PC-3 (cell line): ENCODE measurements around the gene DVL1.

ENCODE experiments used
- EZH2 ChIP-seq: fragments of 300-600 bp; sonication (generic); IDR thresholded peaks from one replicate; pipeline ENCODE4 v1.6.1; 2017; ENCODE audit warnings: antibody characterized with exemption, mild to moderate bottlenecking, low read length; ENCODE audit not compliant: unreplicated experiment
- EZH2phosphoT487 ChIP-seq: fragments of 300-600 bp; sonication (generic); IDR thresholded peaks from 2 replicates; pipeline ENCODE4 v1.6.1; 2018; ENCODE audit warnings: mild to moderate bottlenecking, antibody characterized with exemption, low read length, borderline replicate concordance
- TF ChIP-seq, protein P1 (sequence below): fragments of 300-600 bp; sonication (generic); conservative IDR thresholded peaks from 2 replicates; pipeline ENCODE4 v1.5.1; 2017; ENCODE audit warnings: antibody characterized with exemption, low read depth, mild to moderate bottlenecking, low read length

DNA sequence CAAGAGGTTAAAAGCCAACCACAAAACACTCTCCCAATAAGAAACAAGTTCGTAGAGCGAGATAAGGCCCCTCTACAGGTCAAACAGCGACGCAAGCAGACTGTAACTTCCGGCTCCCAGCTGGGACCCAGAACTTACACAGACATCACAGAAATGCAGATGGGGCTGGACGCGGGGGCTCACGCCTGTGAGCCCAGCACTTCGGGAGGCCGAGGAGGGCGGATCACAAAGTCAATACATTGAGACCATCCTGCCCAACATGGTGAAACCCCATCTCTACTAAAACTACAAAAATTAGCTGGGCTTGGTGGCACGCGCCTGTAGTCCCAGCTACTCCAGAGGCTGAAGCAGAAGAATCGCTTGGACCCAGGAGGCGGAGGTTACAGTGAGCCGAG lies 38.9 kb upstream of the DVL1 start:
- TF ChIP-seq, protein P1, sequence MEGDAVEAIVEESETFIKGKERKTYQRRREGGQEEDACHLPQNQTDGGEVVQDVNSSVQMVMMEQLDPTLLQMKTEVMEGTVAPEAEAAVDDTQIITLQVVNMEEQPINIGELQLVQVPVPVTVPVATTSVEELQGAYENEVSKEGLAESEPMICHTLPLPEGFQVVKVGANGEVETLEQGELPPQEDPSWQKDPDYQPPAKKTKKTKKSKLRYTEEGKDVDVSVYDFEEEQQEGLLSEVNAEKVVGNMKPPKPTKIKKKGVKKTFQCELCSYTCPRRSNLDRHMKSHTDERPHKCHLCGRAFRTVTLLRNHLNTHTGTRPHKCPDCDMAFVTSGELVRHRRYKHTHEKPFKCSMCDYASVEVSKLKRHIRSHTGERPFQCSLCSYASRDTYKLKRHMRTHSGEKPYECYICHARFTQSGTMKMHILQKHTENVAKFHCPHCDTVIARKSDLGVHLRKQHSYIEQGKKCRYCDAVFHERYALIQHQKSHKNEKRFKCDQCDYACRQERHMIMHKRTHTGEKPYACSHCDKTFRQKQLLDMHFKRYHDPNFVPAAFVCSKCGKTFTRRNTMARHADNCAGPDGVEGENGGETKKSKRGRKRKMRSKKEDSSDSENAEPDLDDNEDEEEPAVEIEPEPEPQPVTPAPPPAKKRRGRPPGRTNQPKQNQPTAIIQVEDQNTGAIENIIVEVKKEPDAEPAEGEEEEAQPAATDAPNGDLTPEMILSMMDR: no peak
- TF ChIP-seq EZH2phosphoT487: no peak
- TF ChIP-seq EZH2: no peak
